ENCODE measurements around the gene BTBD7.

GRCh38 chr14:93329965-93330608, 2.7 kb downstream of the BTBD7 start:
- no peak for TF ChIP-seq CTCF (IDR thresholded peaks at IDR 0.05)
- TF ChIP-seq POLR2A (IDR thresholded peaks at IDR 0.05) = no peak
